Measurements from ENCODE around the gene SKI.

The SKI gene

DNA sequence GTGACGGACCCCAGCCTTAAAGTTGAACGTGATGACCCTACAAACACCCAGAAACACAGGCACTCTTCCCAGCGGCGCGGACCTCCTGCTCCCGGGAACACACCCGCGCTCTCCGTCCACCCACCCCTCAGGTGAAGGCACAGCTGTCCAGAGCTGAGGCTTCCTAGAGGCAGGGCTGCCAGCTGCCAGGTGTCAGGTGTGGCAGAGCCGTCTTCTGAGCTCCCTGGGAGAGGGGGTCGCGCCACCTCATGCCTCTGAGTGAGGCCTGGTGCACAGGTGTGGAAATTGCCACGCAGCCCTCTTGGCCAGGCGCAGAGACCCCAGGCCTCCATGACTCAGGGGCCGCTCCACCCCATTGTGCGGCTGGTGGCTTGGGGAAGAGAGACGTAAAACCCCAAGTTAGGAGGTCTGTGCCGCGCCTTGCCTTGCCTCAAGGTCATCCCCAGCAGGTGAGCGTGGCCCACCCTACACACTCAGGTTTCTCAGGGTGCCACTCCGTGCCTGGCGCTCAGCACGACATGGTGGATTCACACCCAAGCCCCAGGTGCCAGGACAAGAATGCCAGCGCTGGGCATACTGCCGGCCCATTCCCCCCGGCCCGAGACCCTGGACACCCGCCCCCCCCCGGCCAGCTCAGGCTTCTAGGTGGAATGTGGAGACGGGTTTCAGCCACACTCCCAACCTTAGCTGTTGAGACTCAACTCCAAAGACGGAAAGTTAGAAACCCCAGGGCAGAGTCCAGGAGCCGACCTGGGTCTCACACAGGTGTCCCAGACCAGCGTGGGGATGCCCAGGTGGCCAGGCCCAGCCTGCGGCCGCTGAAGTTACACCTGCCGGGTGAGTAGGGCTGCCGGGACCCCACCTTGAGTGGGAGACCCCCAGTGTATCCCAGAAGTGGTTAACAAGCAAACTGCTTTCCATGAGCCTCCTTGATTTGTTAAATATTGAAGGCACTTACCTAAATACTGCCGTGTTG, 42.0 kb upstream of the SKI start:
- peaks cover 11% of the 10 kb centered on the region for H3K36me3 ChIP-seq (ENCODE audit: control insufficient read depth, insufficient read depth, low read length)
- no peaks in the 10 kb centered on the region for H3K9me3 ChIP-seq (ENCODE audit: control insufficient read depth, low read length)
- H3K4me1 ChIP-seq (ENCODE audit: control insufficient read depth, insufficient read depth, low read length, poor library complexity, severe bottlenecking): peaks cover 10% of the 10 kb centered on the region
- no peak overlapping the region for H3K4me3 ChIP-seq (ENCODE audit: insufficient read depth, low read depth, low read length, poor library complexity, severe bottlenecking)
- no peak for DNase-seq
- H3K27me3 ChIP-seq (replicated peaks; ENCODE audit: control insufficient read depth, insufficient read depth, low read length, poor library complexity, severe bottlenecking): no peaks in the 10 kb centered on the region
- no peak overlapping the region for H3K27ac ChIP-seq (ENCODE audit: insufficient read depth, low read length, poor library complexity, severe bottlenecking)

DNA sequence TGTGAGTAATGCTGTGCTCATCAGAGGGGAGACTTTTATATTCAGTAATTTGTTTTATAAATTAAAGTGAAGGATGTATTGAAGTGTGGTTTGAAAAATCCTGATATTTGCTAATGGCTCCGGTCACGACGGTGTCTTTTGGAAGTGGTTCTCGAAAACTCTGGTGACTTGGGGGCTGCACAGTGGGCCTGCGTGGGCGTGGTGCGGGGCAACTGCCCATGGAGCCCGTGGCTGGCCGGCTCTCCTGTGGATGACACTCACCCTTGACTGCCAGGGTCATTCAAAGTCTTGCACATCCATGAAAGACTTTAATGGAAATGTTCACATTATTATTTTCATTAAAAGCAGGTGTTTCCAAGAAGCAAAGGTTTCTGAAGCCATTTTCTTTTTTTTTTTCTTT, 41.2 kb upstream of the SKI start:
- no peaks in the 10 kb centered on the region for H3K9me3 ChIP-seq (ENCODE audit: control insufficient read depth, low read length)
- peaks cover 10% of the 10 kb centered on the region for H3K4me1 ChIP-seq (ENCODE audit: control insufficient read depth, insufficient read depth, low read length, poor library complexity, severe bottlenecking)
- H3K36me3 ChIP-seq (ENCODE audit: control insufficient read depth, insufficient read depth, low read length): peaks cover 11% of the 10 kb centered on the region
- H3K4me3 ChIP-seq (ENCODE audit: insufficient read depth, low read depth, low read length, poor library complexity, severe bottlenecking): no peak overlapping the region
- no peak for DNase-seq
- no peaks in the 10 kb centered on the region for H3K27me3 ChIP-seq (replicated peaks; ENCODE audit: control insufficient read depth, insufficient read depth, low read length, poor library complexity, severe bottlenecking)
- no peak overlapping the region for H3K27ac ChIP-seq (ENCODE audit: insufficient read depth, low read length, poor library complexity, severe bottlenecking)

DNA sequence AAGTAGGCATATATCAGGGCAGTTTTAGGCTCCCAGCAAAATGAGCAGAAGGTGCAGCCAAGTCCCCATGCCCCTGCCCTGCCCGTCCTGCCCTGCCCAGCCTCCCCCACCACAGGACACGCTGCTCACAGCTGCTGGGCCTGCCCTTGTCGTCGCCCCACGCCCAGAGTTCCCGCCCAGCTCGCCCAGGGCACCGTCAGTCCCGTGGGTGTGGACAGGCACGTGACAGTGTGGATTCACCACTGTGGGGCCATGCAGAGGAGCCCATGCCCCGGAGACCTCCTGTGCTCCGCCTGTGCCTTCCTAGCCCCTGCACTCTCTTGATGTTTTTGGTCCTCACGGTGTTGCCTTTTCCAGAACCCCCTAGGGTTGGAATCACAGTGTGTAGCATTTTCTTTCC, 40.5 kb upstream of the SKI start:
- Histone ChIP-seq H3K9me3 (ENCODE audit: control insufficient read depth, low read length) (no peaks in the 10 kb centered on the region), H3K36me3 (ENCODE audit: control insufficient read depth, insufficient read depth, low read length) (peaks cover 11% of the 10 kb centered on the region), H3K4me3 (ENCODE audit: insufficient read depth, low read depth, low read length, poor library complexity, severe bottlenecking) (no peak overlapping the region), H3K27ac (ENCODE audit: insufficient read depth, low read length, poor library complexity, severe bottlenecking) (no peak overlapping the region), H3K4me1 (ENCODE audit: control insufficient read depth, insufficient read depth, low read length, poor library complexity, severe bottlenecking) (peaks cover 10% of the 10 kb centered on the region), H3K27me3 (replicated peaks; ENCODE audit: control insufficient read depth, insufficient read depth, low read length, poor library complexity, severe bottlenecking) (no peaks in the 10 kb centered on the region)
- no peak for DNase-seq

- Histone ChIP-seq H3K9me3 (ENCODE audit: control insufficient read depth, low read length) (no peaks in the 10 kb centered on the region), H3K27me3 (replicated peaks; ENCODE audit: control insufficient read depth, insufficient read depth, low read length, poor library complexity, severe bottlenecking) (no peaks in the 10 kb centered on the region), H3K27ac (ENCODE audit: insufficient read depth, low read length, poor library complexity, severe bottlenecking) (no peak overlapping the region), H3K36me3 (ENCODE audit: control insufficient read depth, insufficient read depth, low read length) (peaks cover 11% of the 10 kb centered on the region), H3K4me1 (ENCODE audit: control insufficient read depth, insufficient read depth, low read length, poor library complexity, severe bottlenecking) (peaks cover 12% of the 10 kb centered on the region), H3K4me3 (ENCODE audit: insufficient read depth, low read depth, low read length, poor library complexity, severe bottlenecking) (no peak overlapping the region)
- DNase-seq: no peak
Measured at GRCh38 chr1:2188336-2188735, 39.8 kb upstream of the SKI start.

DNA sequence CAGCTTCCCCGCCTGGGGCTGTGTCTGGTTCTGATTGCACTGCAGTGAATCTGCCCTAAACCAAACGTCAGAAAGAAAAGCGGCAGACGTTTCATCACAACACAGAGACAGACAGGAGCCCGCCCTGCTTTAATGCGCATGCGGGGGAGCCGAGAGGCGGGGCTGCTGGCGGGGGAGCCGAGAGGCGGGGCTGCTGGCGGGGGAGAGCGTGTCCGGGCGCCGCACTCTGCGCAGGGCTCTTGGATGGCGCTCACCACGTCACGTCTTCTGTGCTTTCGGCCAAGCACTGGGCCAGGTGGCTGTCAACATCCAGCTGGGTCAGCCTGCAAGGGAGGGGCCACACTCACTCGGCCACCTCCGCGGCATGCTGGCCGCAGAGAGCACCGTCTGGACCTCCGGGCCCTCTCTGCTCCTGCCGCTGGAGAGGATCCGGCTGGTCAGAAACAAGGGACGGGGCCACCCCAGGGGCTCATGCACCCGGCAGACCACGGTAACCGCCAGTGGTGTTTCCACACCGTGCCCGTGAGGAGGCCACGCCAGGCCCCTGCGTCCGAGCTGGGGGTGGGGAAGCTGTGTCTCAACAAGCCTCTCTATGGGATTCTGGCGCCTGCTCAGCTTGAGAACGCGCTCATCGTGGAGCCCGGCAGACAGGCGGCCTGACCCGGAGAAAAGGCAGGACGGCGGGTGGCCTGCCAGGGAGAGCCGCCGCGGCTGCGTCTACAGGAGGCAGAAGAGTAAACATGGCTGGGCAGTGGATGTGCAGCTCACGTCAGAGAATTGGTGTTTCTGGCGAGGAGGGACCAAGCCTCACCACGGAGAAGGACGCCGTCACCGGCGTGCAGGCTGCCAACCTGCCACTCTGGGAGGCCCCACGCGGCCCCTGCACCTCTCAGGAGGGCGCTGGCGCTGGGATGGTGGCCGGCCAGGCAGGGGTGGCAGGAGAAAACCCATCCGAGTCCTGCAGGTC, 38.4 kb upstream of the SKI start:
- Histone ChIP-seq H3K36me3 (ENCODE audit: control insufficient read depth, insufficient read depth, low read length) (peaks cover 7% of the 10 kb centered on the region), H3K4me1 (ENCODE audit: control insufficient read depth, insufficient read depth, low read length, poor library complexity, severe bottlenecking) (peaks cover 19% of the 10 kb centered on the region), H3K4me3 (ENCODE audit: insufficient read depth, low read depth, low read length, poor library complexity, severe bottlenecking) (peak overlapping the region; percentile 53), H3K27ac (ENCODE audit: insufficient read depth, low read length, poor library complexity, severe bottlenecking) (peak overlapping the region; percentile 58), H3K27me3 (replicated peaks; ENCODE audit: control insufficient read depth, insufficient read depth, low read length, poor library complexity, severe bottlenecking) (no peaks in the 10 kb centered on the region), H3K9me3 (ENCODE audit: control insufficient read depth, low read length) (no peaks in the 10 kb centered on the region)
- peak; percentile 86 to 88 (median 88) for DNase-seq

DNA sequence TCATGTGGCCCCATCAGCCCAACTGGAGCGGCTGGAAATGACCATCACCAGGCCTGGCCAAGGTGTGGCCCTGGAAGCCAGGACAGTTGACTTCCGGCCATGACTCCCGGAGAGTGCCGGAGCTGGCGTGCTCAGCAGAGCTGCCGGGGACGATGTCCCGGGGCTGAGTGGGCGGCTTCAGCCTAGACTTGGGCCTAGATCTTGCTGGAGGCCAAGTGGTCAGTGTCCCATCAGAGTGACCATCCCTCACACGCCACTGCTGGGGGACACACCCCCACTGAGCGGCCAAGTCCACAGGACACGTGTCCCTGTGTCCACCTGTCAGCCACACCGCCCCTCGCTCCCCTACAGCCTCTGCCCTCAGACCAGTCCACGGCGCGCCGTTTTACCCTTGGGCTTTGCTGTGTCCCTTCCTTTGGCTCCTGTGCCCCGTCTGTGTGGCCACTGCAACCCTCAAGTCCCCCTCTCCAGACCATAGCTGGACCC, 37.6 kb upstream of the SKI start:
- Histone ChIP-seq H3K27me3 (replicated peaks; ENCODE audit: control insufficient read depth, insufficient read depth, low read length, poor library complexity, severe bottlenecking) (no peaks in the 10 kb centered on the region), H3K36me3 (ENCODE audit: control insufficient read depth, insufficient read depth, low read length) (no peaks in the 10 kb centered on the region), H3K9me3 (ENCODE audit: control insufficient read depth, low read length) (no peaks in the 10 kb centered on the region), H3K4me1 (ENCODE audit: control insufficient read depth, insufficient read depth, low read length, poor library complexity, severe bottlenecking) (peaks cover 27% of the 10 kb centered on the region), H3K4me3 (ENCODE audit: insufficient read depth, low read depth, low read length, poor library complexity, severe bottlenecking) (no peak overlapping the region), H3K27ac (ENCODE audit: insufficient read depth, low read length, poor library complexity, severe bottlenecking) (no peak overlapping the region)
- no peak for DNase-seq

DNA sequence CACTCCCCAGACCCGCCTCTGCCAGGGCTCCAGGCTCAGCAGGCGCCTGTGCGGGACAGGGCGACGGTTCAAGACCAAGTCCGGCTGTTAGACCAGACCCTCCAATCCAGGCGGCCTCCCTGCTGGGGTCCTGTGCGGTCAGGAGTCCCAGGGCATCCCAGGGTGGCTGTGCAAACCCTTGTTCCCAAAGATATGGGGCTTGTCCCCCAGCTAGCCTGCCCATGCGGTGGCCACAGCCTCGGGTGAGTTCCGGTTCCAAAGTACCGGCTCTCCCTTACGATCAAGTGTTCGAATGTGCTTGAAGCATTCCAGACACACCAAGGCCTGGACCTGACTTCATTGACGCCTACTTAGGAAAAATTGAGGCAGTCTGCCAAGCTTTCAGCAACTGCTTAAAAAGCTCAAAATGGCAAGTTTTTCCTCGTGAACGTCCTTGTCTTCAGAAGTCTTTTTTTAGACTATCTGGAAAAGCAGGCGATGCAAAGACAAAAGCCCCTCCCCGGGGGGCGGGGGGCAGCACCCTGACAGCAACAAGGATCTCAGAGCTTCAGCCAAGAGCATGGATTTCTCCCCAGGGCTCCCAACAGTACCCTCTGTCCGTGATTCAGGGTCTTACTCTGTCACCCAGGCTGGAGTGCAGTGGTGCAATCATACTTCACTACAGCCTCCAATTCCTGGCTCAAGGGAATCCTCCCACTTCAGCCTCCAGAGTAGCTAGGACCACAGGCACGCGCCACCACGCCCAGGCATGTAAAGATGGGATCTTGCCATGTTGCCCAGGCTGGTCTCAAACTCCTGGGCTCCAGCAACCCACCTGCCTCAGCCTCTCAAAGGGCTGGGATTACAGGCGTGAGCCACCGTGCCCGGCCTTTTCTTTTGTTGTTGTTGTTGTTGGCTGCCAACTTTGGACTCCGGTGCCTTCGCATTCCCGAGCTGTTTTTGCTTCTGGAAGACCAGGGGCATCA, 35.8 kb upstream of the SKI start:
- H3K27ac ChIP-seq (ENCODE audit: insufficient read depth, low read length, poor library complexity, severe bottlenecking): no peak overlapping the region
- H3K27me3 ChIP-seq (replicated peaks; ENCODE audit: control insufficient read depth, insufficient read depth, low read length, poor library complexity, severe bottlenecking): no peaks in the 10 kb centered on the region
- no peak for DNase-seq
- peaks cover 27% of the 10 kb centered on the region for H3K4me1 ChIP-seq (ENCODE audit: control insufficient read depth, insufficient read depth, low read length, poor library complexity, severe bottlenecking)
- H3K4me3 ChIP-seq (ENCODE audit: insufficient read depth, low read depth, low read length, poor library complexity, severe bottlenecking): no peak overlapping the region
- no peaks in the 10 kb centered on the region for H3K36me3 ChIP-seq (ENCODE audit: control insufficient read depth, insufficient read depth, low read length)
- H3K9me3 ChIP-seq (ENCODE audit: control insufficient read depth, low read length): no peaks in the 10 kb centered on the region

DNA sequence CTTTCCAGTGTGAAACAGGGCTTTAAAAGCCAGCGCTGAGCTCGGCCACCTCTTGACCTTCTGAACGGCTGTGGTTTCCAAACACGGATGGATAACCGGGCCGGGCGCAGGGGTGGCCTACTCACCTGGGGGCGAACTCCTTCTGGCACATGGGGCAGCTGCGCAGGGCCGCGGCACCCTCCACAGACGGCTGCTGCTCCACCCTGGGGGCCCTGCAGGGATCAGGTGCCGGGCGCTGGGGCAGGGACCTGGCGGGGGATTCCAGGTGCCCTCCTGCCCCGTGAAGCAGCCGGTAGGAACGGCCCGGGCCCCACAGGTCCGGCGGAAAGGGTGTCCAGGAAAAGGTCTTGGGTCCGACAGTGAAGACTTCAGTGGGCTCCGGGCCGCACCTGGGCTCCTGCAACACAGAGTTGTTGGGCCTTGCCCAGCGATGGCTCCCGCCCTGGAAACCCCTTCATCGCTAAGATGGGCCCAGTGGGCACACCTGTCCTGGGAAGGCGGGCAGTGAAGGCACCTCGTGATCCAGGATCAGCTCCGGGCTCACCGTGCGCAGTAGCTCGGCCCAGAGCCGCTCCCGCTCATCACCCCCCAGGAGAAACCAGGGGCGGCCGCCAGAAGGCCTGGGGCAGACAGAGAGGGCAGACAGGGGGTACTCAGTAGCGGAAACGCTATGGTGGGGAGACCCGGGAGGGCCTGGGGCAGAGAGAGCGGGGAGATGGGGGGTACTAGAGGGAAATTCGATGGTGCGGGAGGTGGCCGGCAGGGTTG, 34.4 kb upstream of the SKI start:
- Histone ChIP-seq H3K4me1 (ENCODE audit: control insufficient read depth, insufficient read depth, low read length, poor library complexity, severe bottlenecking) (peaks cover 33% of the 10 kb centered on the region), H3K36me3 (ENCODE audit: control insufficient read depth, insufficient read depth, low read length) (no peaks in the 10 kb centered on the region), H3K4me3 (ENCODE audit: insufficient read depth, low read depth, low read length, poor library complexity, severe bottlenecking) (no peak overlapping the region), H3K27me3 (replicated peaks; ENCODE audit: control insufficient read depth, insufficient read depth, low read length, poor library complexity, severe bottlenecking) (no peaks in the 10 kb centered on the region), H3K27ac (ENCODE audit: insufficient read depth, low read length, poor library complexity, severe bottlenecking) (no peak overlapping the region), H3K9me3 (ENCODE audit: control insufficient read depth, low read length) (no peaks in the 10 kb centered on the region)
- no peak for DNase-seq
